ENCODE measurements around the gene OR52W1.

The OR52W1 gene

GRCh38 chr11:6197466-6198200 is 1.4 kb upstream of the OR52W1 start:
- TF ChIP-seq EZH2 (IDR thresholded peaks at IDR 0.05; ENCODE audit: borderline replicate concordance, low read length), result no peak
- TF ChIP-seq CTCF (IDR thresholded peaks at IDR 0.05; ENCODE audit: low read length), result no peak
- no peaks in the 10 kb centered on the region for H3K27me3 ChIP-seq (ENCODE audit: insufficient read depth, low read length)
- no peak overlapping the region for H3K4me2 ChIP-seq (ENCODE audit: low read length)
- no peaks in the 10 kb centered on the region for H3K79me2 ChIP-seq (ENCODE audit: insufficient read depth, low read length)
- H3K36me3 ChIP-seq (ENCODE audit: insufficient read depth, low read length), result no peaks in the 10 kb centered on the region
- H4K20me1 ChIP-seq (ENCODE audit: insufficient read depth, low read length), result no peaks in the 10 kb centered on the region
- no peak overlapping the region for H3K27ac ChIP-seq (ENCODE audit: low read depth, low read length, poor library complexity, severe bottlenecking)
- no peaks in the 10 kb centered on the region for H3K9me2 ChIP-seq (ENCODE audit: low read depth, low read length)
- H2AFZ ChIP-seq (ENCODE audit: low read length), result no peak overlapping the region
- no peaks in the 10 kb centered on the region for H3K9me3 ChIP-seq (ENCODE audit: low read length)
- no peaks in the 10 kb centered on the region for H3F3A ChIP-seq (ENCODE audit: insufficient read depth, low read length)
- no peak overlapping the region for H3K9ac ChIP-seq (ENCODE audit: low read length)
- H3K4me1 ChIP-seq (ENCODE audit: insufficient read depth, low read length, severe bottlenecking), result no peaks in the 10 kb centered on the region
- no peak overlapping the region for H3K4me3 ChIP-seq (ENCODE audit: low read depth, low read length, poor library complexity, severe bottlenecking)

DNA sequence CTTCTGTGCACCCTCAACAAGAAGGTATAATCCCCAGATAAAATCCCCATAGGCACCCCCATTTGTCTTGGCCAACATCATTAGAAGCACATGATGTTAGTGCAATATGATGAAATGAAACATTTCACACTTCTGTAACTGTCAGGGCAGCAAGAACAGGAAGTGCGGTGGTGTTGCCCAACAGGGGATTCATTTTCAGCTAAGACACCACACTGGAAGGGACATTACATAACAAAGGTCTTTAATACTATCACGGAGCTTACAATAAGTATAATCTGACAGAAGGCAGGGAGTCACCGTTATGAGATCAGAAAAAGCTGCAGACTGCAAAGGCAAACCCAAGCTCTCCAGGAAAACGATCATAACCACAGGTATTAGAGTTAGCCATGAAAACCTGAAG is 2.0 kb downstream of the OR52W1 start:
- H3F3A ChIP-seq (ENCODE audit: insufficient read depth, low read length), result no peaks in the 10 kb centered on the region
- H3K27me3 ChIP-seq (ENCODE audit: insufficient read depth, low read length), result no peaks in the 10 kb centered on the region
- H3K27ac ChIP-seq (ENCODE audit: low read depth, low read length, poor library complexity, severe bottlenecking), result no peak overlapping the region
- no peaks in the 10 kb centered on the region for H4K20me1 ChIP-seq (ENCODE audit: insufficient read depth, low read length)
- H3K36me3 ChIP-seq (ENCODE audit: insufficient read depth, low read length), result no peaks in the 10 kb centered on the region
- TF ChIP-seq EZH2 (IDR thresholded peaks at IDR 0.05; ENCODE audit: borderline replicate concordance, low read length) (no peak), CTCF (IDR thresholded peaks at IDR 0.05; ENCODE audit: low read length) (no peak)
- no peak overlapping the region for H3K9ac ChIP-seq (ENCODE audit: low read length)
- no peaks in the 10 kb centered on the region for H3K9me2 ChIP-seq (ENCODE audit: low read depth, low read length)
- no peaks in the 10 kb centered on the region for H3K4me1 ChIP-seq (ENCODE audit: insufficient read depth, low read length, severe bottlenecking)
- no peak overlapping the region for H3K4me3 ChIP-seq (ENCODE audit: low read depth, low read length, poor library complexity, severe bottlenecking)
- no peaks in the 10 kb centered on the region for H3K9me3 ChIP-seq (ENCODE audit: low read length)
- H3K4me2 ChIP-seq (ENCODE audit: low read length), result no peak overlapping the region
- no peak overlapping the region for H2AFZ ChIP-seq (ENCODE audit: low read length)
- H3K79me2 ChIP-seq (ENCODE audit: insufficient read depth, low read length), result no peaks in the 10 kb centered on the region

DNA sequence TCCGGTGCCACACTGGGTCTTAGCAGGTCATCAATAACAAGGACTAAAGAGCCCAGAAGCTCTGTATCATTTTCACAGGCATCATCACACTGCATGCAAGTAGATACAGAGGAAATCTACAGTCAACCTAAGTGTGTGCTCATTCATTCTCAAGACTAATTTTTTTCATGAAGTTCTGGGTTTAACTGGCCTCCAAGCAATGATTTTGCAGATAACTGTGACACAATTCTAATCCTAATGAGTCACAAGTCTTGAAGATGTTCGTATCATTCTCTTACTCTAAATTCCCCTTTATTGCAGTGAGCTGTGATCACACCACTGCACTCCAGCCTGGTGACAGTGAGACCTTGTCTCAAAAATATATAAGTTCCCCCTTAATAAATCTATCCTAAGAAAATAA is 2.5 kb downstream of the OR52W1 start:
- no peaks in the 10 kb centered on the region for H3K79me2 ChIP-seq (ENCODE audit: insufficient read depth, low read length)
- no peak overlapping the region for H3K9ac ChIP-seq (ENCODE audit: low read length)

More for the DNA sequence above, 2.5 kb downstream of the OR52W1 start:
- Histone ChIP-seq H3K4me2 (ENCODE audit: low read length) (no peak overlapping the region), H3K27ac (ENCODE audit: low read depth, low read length, poor library complexity, severe bottlenecking) (no peak overlapping the region), H3K9me2 (ENCODE audit: low read depth, low read length) (no peaks in the 10 kb centered on the region), H3K36me3 (ENCODE audit: insufficient read depth, low read length) (peaks cover 4% of the 10 kb centered on the region; the same call in 1 of the 2 replicates), H3K27me3 (ENCODE audit: insufficient read depth, low read length) (no peaks in the 10 kb centered on the region), H3K4me1 (ENCODE audit: insufficient read depth, low read length, severe bottlenecking) (no peaks in the 10 kb centered on the region), H2AFZ (ENCODE audit: low read length) (no peak overlapping the region), H3K9me3 (ENCODE audit: low read length) (no peaks in the 10 kb centered on the region), H4K20me1 (ENCODE audit: insufficient read depth, low read length) (no peaks in the 10 kb centered on the region), H3K4me3 (ENCODE audit: low read depth, low read length, poor library complexity, severe bottlenecking) (no peak overlapping the region), H3F3A (ENCODE audit: insufficient read depth, low read length) (no peaks in the 10 kb centered on the region)
- TF ChIP-seq CTCF (IDR thresholded peaks at IDR 0.05; ENCODE audit: low read length) (no peak), EZH2 (IDR thresholded peaks at IDR 0.05; ENCODE audit: borderline replicate concordance, low read length) (no peak)
